Liver (tissue), 9 donors: Measurements from ENCODE around the gene JAKMIP3. TPM values are rescaled to one million over a fixed set of nuclear protein-coding genes. Genes with fewer than 3 reads are reported as not detected.

ENCODE experiments used
- DNase-seq: peaks from one replicate; pipeline ENCODE4 v3.0.0-alpha.2; 2017; ENCODE audit warnings: low spot score
- H3K27ac ChIP-seq, 2 donors: one replicate each; pipeline ENCODE4 v1.7.0; 2013; ENCODE audit warnings: inconsistent platforms in 2 of 2, low read length in 2 of 2, control low read depth in 1 of 2, low read depth in 1 of 2, mild to moderate bottlenecking in 1 of 2
- H3K27me3 ChIP-seq, 4 donors: one replicate each; pipeline versions ENCODE4 v1.6.1 to v1.7.0; 2013; ENCODE audit warnings: low read length in 3 of 4, inconsistent platforms in 1 of 4, mild to moderate bottlenecking in 1 of 4, moderate library complexity in 1 of 4; ENCODE audit not compliant: control insufficient read depth in 4 of 4, insufficient read depth in 4 of 4
- H3K36me3 ChIP-seq, 4 donors: one replicate each; pipeline versions ENCODE4 v1.6.1 to v1.7.0; 2013; ENCODE audit warnings: low read length in 3 of 4, mild to moderate bottlenecking in 3 of 4, low read depth in 1 of 4, moderate library complexity in 1 of 4; ENCODE audit not compliant: control insufficient read depth in 4 of 4, insufficient read depth in 3 of 4
- H3K4me1 ChIP-seq, 4 donors: one replicate each; pipeline versions ENCODE4 v1.6.1 to v1.7.0; 2013; ENCODE audit warnings: low read length in 3 of 4, mild to moderate bottlenecking in 3 of 4, moderate library complexity in 1 of 4; ENCODE audit not compliant: control insufficient read depth in 4 of 4, insufficient read depth in 4 of 4
- H3K4me3 ChIP-seq, 3 donors: one replicate each; pipeline versions ENCODE4 v1.6.1 to v1.7.0; 2013; ENCODE audit warnings: low read length in 3 of 3, control low read depth in 1 of 3, low read depth in 1 of 3, mild to moderate bottlenecking in 1 of 3
- H3K9ac ChIP-seq, 2 donors: one replicate each; pipeline ENCODE4 v1.7.0; 2013; ENCODE audit warnings: low read length in 2 of 2, mild to moderate bottlenecking in 2 of 2, moderate library complexity in 2 of 2, control low read depth in 1 of 2, low read depth in 1 of 2
- H3K9me3 ChIP-seq, 4 donors: one replicate each; pipeline versions ENCODE4 v1.6.1 to v1.7.0; 2013; ENCODE audit warnings: low read length in 3 of 4; ENCODE audit not compliant: control insufficient read depth in 4 of 4
- ATF3 ChIP-seq: IDR thresholded peaks from 2 replicates; pipeline ENCODE4 v1.6.1; 2016; ENCODE audit warnings: antibody characterized with exemption
- CTCF ChIP-seq: fragments of 150-350 bp; IDR thresholded peaks from 2 replicates; pipeline ENCODE4 v1.5.1; 2017; ENCODE audit warnings: improper control_type of control experiment, low read depth, low read length; ENCODE audit not compliant: missing input control
- EGR1 ChIP-seq, 2 donors: IDR thresholded peaks; 2 replicates each; pipeline ENCODE4 v1.6.1; 2016 to 2018; ENCODE audit warnings: antibody characterized with exemption in 2 of 2, low read depth in 2 of 2
- FOXA1 ChIP-seq: IDR thresholded peaks from 2 replicates; pipeline ENCODE4 v1.6.1; 2016; ENCODE audit warnings: antibody characterized with exemption
- FOXA2 ChIP-seq: IDR thresholded peaks from 2 replicates; pipeline ENCODE4 v1.6.1; 2016; ENCODE audit warnings: antibody characterized with exemption
- GABPA ChIP-seq, 2 donors: IDR thresholded peaks in 1 of 2; conservative IDR thresholded peaks in 1 of 2; 2 replicates each; pipeline ENCODE4 v1.6.1; 2016; ENCODE audit warnings: antibody characterized with exemption in 2 of 2, mild to moderate bottlenecking in 1 of 2, moderate library complexity in 1 of 2
- HNF4A ChIP-seq, 2 donors: conservative IDR thresholded peaks; 2 replicates each; pipeline ENCODE4 v1.6.1; 2016; ENCODE audit warnings: antibody characterized with exemption in 2 of 2, mild to moderate bottlenecking in 2 of 2
- HNF4G ChIP-seq: IDR thresholded peaks from 2 replicates; pipeline ENCODE4 v1.6.1; 2016; ENCODE audit warnings: antibody characterized with exemption
- JUND ChIP-seq, 2 donors: IDR thresholded peaks; 2 replicates each; pipeline ENCODE4 v1.6.1; 2016; ENCODE audit warnings: antibody characterized with exemption in 2 of 2
- MAX ChIP-seq: IDR thresholded peaks from 2 replicates; pipeline ENCODE4 v1.6.1; 2016; ENCODE audit warnings: antibody characterized with exemption
- NR2F2 ChIP-seq: IDR thresholded peaks from 2 replicates; pipeline ENCODE4 v1.6.1; 2016; ENCODE audit warnings: antibody characterized with exemption
- RAD21 ChIP-seq, 2 donors: IDR thresholded peaks; 2 replicates each; pipeline ENCODE4 v1.6.1; 2016; ENCODE audit warnings: antibody characterized with exemption in 2 of 2, mild to moderate bottlenecking in 2 of 2
- REST ChIP-seq: IDR thresholded peaks from 2 replicates; pipeline ENCODE4 v1.6.1; 2016; ENCODE audit warnings: antibody characterized with exemption, mild to moderate bottlenecking
- RXRA ChIP-seq, 2 donors: IDR thresholded peaks; 2 replicates each; pipeline ENCODE4 v1.6.1; 2017 to 2018; ENCODE audit warnings: antibody characterized with exemption in 2 of 2, mild to moderate bottlenecking in 1 of 2
- SP1 ChIP-seq: IDR thresholded peaks from 2 replicates; pipeline ENCODE4 v1.6.1; 2018; ENCODE audit warnings: antibody characterized with exemption, mild to moderate bottlenecking
- TAF1 ChIP-seq: conservative IDR thresholded peaks from 2 replicates; pipeline ENCODE4 v1.6.1; 2016; ENCODE audit warnings: antibody characterized with exemption, mild to moderate bottlenecking
- YY1 ChIP-seq: IDR thresholded peaks from 2 replicates; pipeline ENCODE4 v1.6.1; 2016; ENCODE audit warnings: antibody characterized with exemption, mild to moderate bottlenecking
- ZBTB33 ChIP-seq: IDR thresholded peaks from 2 replicates; pipeline ENCODE4 v1.6.1; 2016; ENCODE audit warnings: antibody characterized with exemption
- WGBS: extraction: QIAGEN DNeasy Blood & Tissue Kit; methylation state at CpG from one replicate; pipeline ENCODE4 v1.1.7; 2013; 5-methylcytosine and 5-hydroxymethylcytosine counted together
- polyA plus RNA-seq, 2 donors: library from polyadenylated mRNA; stranded (reverse) in 1 of 2; unstranded in 1 of 2; fragments of 200-250 nt in 1 of 2; fragments of >200 nt in 1 of 2; fragmentation: Nextera tagmentation in 1 of 2; extraction: Ambion mirVana in 1 of 2; gene quantifications; one replicate each; pipeline versions ENCODE4 v1.2.1 to v1.2.3, GENCODE V29; 2013 to 2015
- total RNA-seq, 2 donors: library from RNA; depleted of rRNA; stranded (reverse); fragments of >200 nt; gene quantifications; one replicate each; pipeline ENCODE4 v1.2.3, GENCODE V29; 2014
- donor health status: healthy.
- donor health status: healthy.
- donor health status: healthy.
- donor health status: healthy.
- donor health status: healthy.

Gene JAKMIP3
- total and polyA plus RNA-seq, 4 donors = 0.08 to 0.17 (median 0.09) TPM; not detected in 1

- Histone ChIP-seq H3K27me3 (no peaks in the 10 kb centered on the region), H3K36me3 (no peaks in the 10 kb centered on the region), H3K4me1 (peaks cover 0 to 3% (median 0%) of the 10 kb centered on the region in 4 donors), H3K27ac (no peak overlapping the region), H3K9ac (no peak overlapping the region), H3K9me3 (no peaks in the 10 kb centered on the region), H3K4me3 (no peak overlapping the region)
- no peak for DNase-seq
- TF ChIP-seq GABPA (IDR thresholded peaks at IDR 0.05 in 1 of 2, conservative IDR thresholded peaks at IDR 0.05 in 1 of 2) (no peak), YY1 (no peak), RAD21 (IDR thresholded peaks at IDR 0.05) (no peak), HNF4G (no peak), NR2F2 (no peak), MAX (no peak), HNF4A (conservative IDR thresholded peaks at IDR 0.05) (no peak), JUND (IDR thresholded peaks at IDR 0.05) (no peak), REST (no peak), FOXA1 (no peak), ZBTB33 (no peak), TAF1 (no peak), EGR1 (IDR thresholded peaks at IDR 0.05; ENCODE audit: low read depth in 2 of 2) (no peak), CTCF (no peak), ATF3 (no peak), SP1 (no peak), RXRA (IDR thresholded peaks at IDR 0.05) (no peak), FOXA2 (no peak)
- 90% methylated on average over 20 of the region's 20 CpGs for WGBS
These were observed 46.2 kb downstream of the JAKMIP3 start for GRCh38 chr10:132111871-132112341.
